GM21528 (cell line): ENCODE data around the gene CPXM2.

Experiments used
- ATAC-seq: cut with Tn5 transposase; IDR thresholded peaks from one replicate; pipeline ENCODE4 v1.9.1; 2021; ENCODE audit warnings: mild to moderate bottlenecking, moderate library complexity; ENCODE audit not compliant: unreplicated experiment, low FRiP score

Gene CPXM2

GRCh38 chr10:123891144-123892071 lies at the start of gene CPXM2:
Gene CPXM2, minus strand, starts transcription at chr10:123891807. Its CDS starts 148 bp downstream, at chr10:123891659.
- ATAC-seq: no peak

- no peak for ATAC-seq
Observed at GRCh38 chr10:123939591-123939990, 48.0 kb upstream of the CPXM2 start.

- ATAC-seq: no peak
Observed at GRCh38 chr10:123938890-123939289, 47.3 kb upstream of the CPXM2 start.

- no peak for ATAC-seq
Observed at GRCh38 chr10:123936426-123936825, 44.8 kb upstream of the CPXM2 start.

GRCh38 chr10:123935680-123936079 lies 44.1 kb upstream of the CPXM2 start:
- no peak for ATAC-seq

GRCh38 chr10:123934846-123935245 lies 43.2 kb upstream of the CPXM2 start:
- ATAC-seq: no peak

- ATAC-seq: no peak
Observed at GRCh38 chr10:123930340-123931001, 38.9 kb upstream of the CPXM2 start.

GRCh38 chr10:123929791-123930190 lies 38.2 kb upstream of the CPXM2 start:
- no peak for ATAC-seq

- no peak for ATAC-seq
Observed at GRCh38 chr10:123928427-123928826, 36.8 kb upstream of the CPXM2 start.

GRCh38 chr10:123926401-123927264 lies 35.0 kb upstream of the CPXM2 start:
- no peak for ATAC-seq

- no peak for ATAC-seq
Observed at GRCh38 chr10:123922126-123922525, 30.5 kb upstream of the CPXM2 start.

- ATAC-seq: no peak
Observed at GRCh38 chr10:123916775-123917174, 25.2 kb upstream of the CPXM2 start.

GRCh38 chr10:123913688-123914268 lies 22.2 kb upstream of the CPXM2 start:
- ATAC-seq: no peak

GRCh38 chr10:123912871-123913270 lies 21.3 kb upstream of the CPXM2 start:
- no peak for ATAC-seq

GRCh38 chr10:123912466-123912865 lies 20.9 kb upstream of the CPXM2 start:
- no peak for ATAC-seq

- ATAC-seq: no peak
Observed at GRCh38 chr10:123911866-123912265, 20.3 kb upstream of the CPXM2 start.

GRCh38 chr10:123909866-123910265 lies 18.3 kb upstream of the CPXM2 start:
- ATAC-seq: no peak

- no peak for ATAC-seq
Observed at GRCh38 chr10:123909426-123909825, 17.8 kb upstream of the CPXM2 start.

- ATAC-seq: no peak
Observed at GRCh38 chr10:123908379-123908778, 16.8 kb upstream of the CPXM2 start.

GRCh38 chr10:123906884-123907652 lies 15.5 kb upstream of the CPXM2 start:
- no peak for ATAC-seq
